CD4-positive, alpha-beta T cell (primary cell): ENCODE results near the gene HPD. TPM values are rescaled to one million over a fixed set of nuclear protein-coding genes. Genes with fewer than 3 reads are reported as not detected.
"Not testable (repeated sequence)": the region's sequence is repeated elsewhere in the genome, so short reads cannot be mapped to it uniquely, and the experiment has no call there.

Experiments
- ATAC-seq: fragments of 200-7000 bp; cut with Tn5 transposase; one replicate; pipeline ENCODE4 v1.10.0; 2022; ENCODE audit warnings: mild to moderate bottlenecking; ENCODE audit not compliant: poor library complexity
- CTCF ChIA-PET: fragments of 350-600 bp; sonication (Branson Sonifier 250); formaldehyde crosslinking; loops from one replicate; lab custom pipeline; 2021; ENCODE audit warnings: antibody characterized with exemption, inconsistent platforms; lab: Charles Lee
- POLR2A ChIA-PET: fragments of 350-600 bp; sonication (Branson Sonifier 250); formaldehyde crosslinking; loops from one replicate; lab custom pipeline; 2021; ENCODE audit warnings: antibody characterized with exemption, inconsistent platforms; lab: Charles Lee
- DNase-seq, 14 experiments: peaks; one replicate each; pipeline ENCODE4 v3.0.0-alpha.2; 2013 to 2020; ENCODE audit warnings: mixed read lengths in 2 of 14
- H3K27ac ChIP-seq, 2 donors: one replicate each; pipeline versions ENCODE4 v1.5.1 to v1.7.0; 2013; ENCODE audit warnings: low read length in 2 of 2, low read depth in 1 of 2, mild to moderate bottlenecking in 1 of 2
- H3K27me3 ChIP-seq, 2 experiments: 1 replicate in 1 of 2; 2 replicates in 1 of 2; pipeline versions ENCODE4 v1.6.1 to v1.7.0; 2013; ENCODE audit warnings: low read length in 2 of 2, control low read depth in 1 of 2, mild to moderate bottlenecking in 1 of 2, moderate library complexity in 1 of 2; ENCODE audit not compliant: insufficient read depth in 2 of 2, control insufficient read depth in 1 of 2
- H3K36me3 ChIP-seq: one replicate; pipeline ENCODE4 v1.6.1; 2013; ENCODE audit warnings: low read length, control low read depth; ENCODE audit not compliant: insufficient read depth
- H3K4me1 ChIP-seq: one replicate; pipeline ENCODE4 v1.6.1; 2013; ENCODE audit warnings: low read length, control low read depth; ENCODE audit not compliant: insufficient read depth
- H3K4me3 ChIP-seq: one replicate; pipeline ENCODE4 v1.5.1; 2013; ENCODE audit warnings: mild to moderate bottlenecking, low read length, moderate library complexity
- H3K9me3 ChIP-seq, 2 experiments: 1 replicate in 1 of 2; 2 replicates in 1 of 2; pipeline versions ENCODE4 v1.6.1 to v1.7.0; 2013; ENCODE audit warnings: low read length in 2 of 2, mild to moderate bottlenecking in 2 of 2, control low read depth in 1 of 2, moderate library complexity in 1 of 2; ENCODE audit not compliant: control insufficient read depth in 1 of 2, insufficient read depth in 1 of 2
- H3K27ac Mint-ChIP-seq: one replicate; pipeline ENCODE4 v1.8.0; 2020; ENCODE audit warnings: mixed read lengths
- H3K27me3 Mint-ChIP-seq: one replicate; pipeline ENCODE4 v1.8.0; 2021; ENCODE audit warnings: mixed read lengths
- H3K36me3 Mint-ChIP-seq: one replicate; pipeline ENCODE4 v1.8.0; 2021; ENCODE audit warnings: low read depth, mixed read lengths
- H3K4me1 Mint-ChIP-seq: one replicate; pipeline ENCODE4 v1.8.0; 2021; ENCODE audit warnings: low read depth, mixed read lengths
- H3K4me3 Mint-ChIP-seq: one replicate; pipeline ENCODE4 v1.8.0; 2020; ENCODE audit warnings: mild to moderate bottlenecking, mixed read lengths
- H3K9me3 Mint-ChIP-seq: one replicate; pipeline ENCODE4 v1.8.0; 2020; ENCODE audit warnings: mixed read lengths
- intact Hi-C, 2 experiments: fragments of 100-400 bp; cut with DNase I in 1 of 2; cut with micrococcal nuclease in 1 of 2; formaldehyde crosslinking; loops; one replicate each; pipeline versions ENCODE4 v1.15.1 to v1.9.0; 2023 to 2025; cut with DNase I, micrococcal nuclease
- total RNA-seq, 174 experiments: library from RNA in 2 of 174; stranded (reverse) in 2 of 174; gene quantifications; one replicate each; pipeline ENCODE4 v1.2.3 and lab custom pipeline; 2021 to 2026
- TF ChIP-seq, protein P1 (sequence below): fragments of 200-600 bp; IDR thresholded peaks from one replicate; pipeline ENCODE4 v1.8.0; 2022; ENCODE audit warnings: antibody characterized with exemption, mild to moderate bottlenecking

Gene HPD
- total RNA-seq, 2 experiments from 2014 or later: not detected

GRCh38 chr12:121858318-121858661, 369 bp downstream of the HPD start:
- intact Hi-C loops: no loop called here
- no peaks in the 10 kb centered on the region for H3K36me3 ChIP-seq
- no peak overlapping the region for H3K27ac ChIP-seq
- no peaks in the 10 kb centered on the region for H3K4me1 ChIP-seq
- H3K9me3 Mint-ChIP-seq: no peaks in the 10 kb centered on the region
- no peak for ATAC-seq
- ChIA-PET CTCF (no interaction called here), POLR2A (no interaction called here)
- DNase-seq: no peak
- no peaks in the 10 kb centered on the region for H3K36me3 Mint-ChIP-seq
- H3K27ac Mint-ChIP-seq: no peak overlapping the region
- H3K9me3 ChIP-seq: no peaks in the 10 kb centered on the region
- H3K4me3 ChIP-seq: no peak overlapping the region
- no peak overlapping the region for H3K4me3 Mint-ChIP-seq
- H3K27me3 ChIP-seq: no peaks in the 10 kb centered on the region
- H3K27me3 Mint-ChIP-seq: no peaks in the 10 kb centered on the region
- no peaks in the 10 kb centered on the region for H3K4me1 Mint-ChIP-seq
- TF ChIP-seq, protein P1, sequence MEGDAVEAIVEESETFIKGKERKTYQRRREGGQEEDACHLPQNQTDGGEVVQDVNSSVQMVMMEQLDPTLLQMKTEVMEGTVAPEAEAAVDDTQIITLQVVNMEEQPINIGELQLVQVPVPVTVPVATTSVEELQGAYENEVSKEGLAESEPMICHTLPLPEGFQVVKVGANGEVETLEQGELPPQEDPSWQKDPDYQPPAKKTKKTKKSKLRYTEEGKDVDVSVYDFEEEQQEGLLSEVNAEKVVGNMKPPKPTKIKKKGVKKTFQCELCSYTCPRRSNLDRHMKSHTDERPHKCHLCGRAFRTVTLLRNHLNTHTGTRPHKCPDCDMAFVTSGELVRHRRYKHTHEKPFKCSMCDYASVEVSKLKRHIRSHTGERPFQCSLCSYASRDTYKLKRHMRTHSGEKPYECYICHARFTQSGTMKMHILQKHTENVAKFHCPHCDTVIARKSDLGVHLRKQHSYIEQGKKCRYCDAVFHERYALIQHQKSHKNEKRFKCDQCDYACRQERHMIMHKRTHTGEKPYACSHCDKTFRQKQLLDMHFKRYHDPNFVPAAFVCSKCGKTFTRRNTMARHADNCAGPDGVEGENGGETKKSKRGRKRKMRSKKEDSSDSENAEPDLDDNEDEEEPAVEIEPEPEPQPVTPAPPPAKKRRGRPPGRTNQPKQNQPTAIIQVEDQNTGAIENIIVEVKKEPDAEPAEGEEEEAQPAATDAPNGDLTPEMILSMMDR: no peak

DNA sequence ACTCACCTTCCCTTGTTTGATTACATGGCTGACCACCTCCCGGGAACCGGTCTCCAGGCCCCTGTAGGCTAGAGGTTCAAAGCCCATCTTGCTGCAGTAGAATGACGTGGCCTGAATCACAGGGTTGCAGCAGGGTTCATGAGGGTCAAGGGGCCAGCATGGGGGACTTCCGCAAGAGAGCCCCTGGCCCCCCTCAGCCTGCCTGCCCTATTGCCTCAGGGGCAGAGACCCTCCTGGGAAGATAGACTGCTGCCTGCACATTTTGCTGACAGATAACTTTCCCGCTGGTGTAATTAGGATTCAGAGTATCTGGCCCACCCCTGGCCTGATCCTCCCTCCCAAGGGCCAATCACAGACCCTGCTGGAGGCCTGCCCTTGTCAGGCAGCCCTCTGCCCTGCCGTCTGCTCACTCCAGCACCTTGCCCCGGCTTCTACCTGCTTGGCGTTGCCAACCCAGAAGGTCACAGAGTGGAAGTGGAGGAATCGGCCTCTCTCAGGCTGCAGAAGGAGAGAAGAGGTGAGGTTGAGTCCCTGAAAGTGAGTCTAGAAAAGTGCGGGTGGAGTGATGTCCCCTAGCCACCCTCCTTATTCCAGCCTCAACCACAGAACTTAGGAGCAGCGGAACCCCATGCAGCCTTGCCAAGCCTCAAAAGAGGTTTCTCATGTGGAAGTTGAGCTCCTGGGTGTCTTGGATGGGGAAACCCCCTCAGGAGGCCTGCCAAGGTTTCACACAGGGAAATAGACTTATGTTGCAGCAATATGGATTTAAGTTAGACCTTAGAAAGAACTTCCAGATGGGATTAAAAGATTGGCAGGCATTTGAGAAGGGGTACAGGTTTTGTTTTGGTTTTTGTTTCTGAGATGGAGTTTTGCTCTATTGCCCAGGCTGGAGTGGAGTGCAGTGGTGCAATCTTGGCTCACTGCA, 1.1 kb downstream of the HPD start:
- H3K27ac ChIP-seq: no peak overlapping the region
- intact Hi-C loops: no loop called here
- H3K4me3 ChIP-seq: no peak overlapping the region
- DNase-seq: no peak
- Mint-ChIP-seq H3K27ac (no peak overlapping the region), H3K36me3 (no peaks in the 10 kb centered on the region), H3K4me1 (no peaks in the 10 kb centered on the region), H3K27me3 (no peaks in the 10 kb centered on the region), H3K9me3 (no peaks in the 10 kb centered on the region), H3K4me3 (no peak overlapping the region)
- POLR2A ChIA-PET: no interaction called here
- CTCF ChIA-PET: no interaction called here
- no peaks in the 10 kb centered on the region for H3K36me3 ChIP-seq
- TF ChIP-seq, protein P1: no peak
- H3K27me3 ChIP-seq: no peaks in the 10 kb centered on the region
- no peak for ATAC-seq
- no peaks in the 10 kb centered on the region for H3K4me1 ChIP-seq
- no peaks in the 10 kb centered on the region for H3K9me3 ChIP-seq

GRCh38 chr12:121852392-121852791, 6.3 kb downstream of the HPD start:
- H3K27me3 Mint-ChIP-seq, H3K9me3 ChIP-seq, H3K9me3 Mint-ChIP-seq, H3K4me3 Mint-ChIP-seq, H3K27ac Mint-ChIP-seq, ATAC-seq, H3K4me1 ChIP-seq, DNase-seq, H3K36me3 Mint-ChIP-seq, H3K4me3 ChIP-seq, intact Hi-C loops, CTCF ChIA-PET, H3K36me3 ChIP-seq, H3K27me3 ChIP-seq, POLR2A ChIA-PET, H3K27ac ChIP-seq, H3K4me1 Mint-ChIP-seq: not testable (repeated sequence)

- DNase-seq (peak in 1 of 14 experiments; percentile 33), ATAC-seq (no peak)
- H3K27ac Mint-ChIP-seq: no peak overlapping the region
- Histone ChIP-seq H3K36me3 (no peaks in the 10 kb centered on the region), H3K27ac (no peak overlapping the region), H3K27me3 (no peaks in the 10 kb centered on the region), H3K4me3 (no peak overlapping the region), H3K9me3 (no peaks in the 10 kb centered on the region), H3K4me1 (no peaks in the 10 kb centered on the region)
- H3K4me1 Mint-ChIP-seq: no peaks in the 10 kb centered on the region
- TF ChIP-seq, protein P1: no peak
- POLR2A ChIA-PET: no interaction called here
- no peaks in the 10 kb centered on the region for H3K36me3 Mint-ChIP-seq
- intact Hi-C loops: no loop called here
- H3K4me3 Mint-ChIP-seq: no peak overlapping the region
- no peaks in the 10 kb centered on the region for H3K27me3 Mint-ChIP-seq
- no peaks in the 10 kb centered on the region for H3K9me3 Mint-ChIP-seq
- CTCF ChIA-PET: no interaction called here
These were observed 9.0 kb downstream of the HPD start for GRCh38 chr12:121849665-121850064.
